Measurements from ENCODE around the gene PPFIA4. TPM values are rescaled to one million over a fixed set of nuclear protein-coding genes. Genes with fewer than 3 reads are reported as not detected.

PPFIA4 gene
- total and polyA plus RNA-seq, 9 of the 15 experiments (the other 6 are each of a cell fraction or from before 2014, with no cell fraction given): 0.07 to 12.0 (median 0.70) TPM

- Histone ChIP-seq H3K4me1 (replicated peaks in 1 of 2; ENCODE audit: control insufficient read depth in 2 of 2, insufficient read depth in 2 of 2, low read length in 2 of 2) (peaks cover 0 to 24% of the 10 kb centered on the region in 2 experiments; a peak in 3 of 5 replicates), H4K20me1 (replicated peaks; ENCODE audit: control insufficient read depth, insufficient read depth, low read length) (peaks cover 25% of the 10 kb centered on the region), H2AFZ (ENCODE audit: low read depth, low read length) (no peak overlapping the region), H3K9me3 (replicated peaks; ENCODE audit: control insufficient read depth, insufficient read depth, low read depth, low read length) (no peaks in the 10 kb centered on the region), H3K79me2 (ENCODE audit: control insufficient read depth, insufficient read depth, low read length) (no peaks in the 10 kb centered on the region), H3K27me3 (ENCODE audit: control insufficient read depth in 2 of 2, insufficient read depth in 2 of 2, low read length in 2 of 2) (peaks cover 81 to 95% of the 10 kb centered on the region in 2 experiments), H3K27ac (ENCODE audit: extremely low read depth, low read depth, low read length) (no peak overlapping the region), H3K9ac (ENCODE audit: insufficient read depth in 1 of 2, low read depth in 2 of 2, low read length in 2 of 2) (peak overlapping the region in 1 of 2 experiments; percentile 12; a peak in 1 of 4 replicates), H3K4me2 (ENCODE audit: insufficient read depth, low read length) (no peak overlapping the region), H3K36me3 (ENCODE audit: control insufficient read depth, insufficient read depth, low read length) (no peaks in the 10 kb centered on the region), H3K4me3 (no peak overlapping the region), H3K9me1 (ENCODE audit: control insufficient read depth, insufficient read depth, low read length) (peaks cover 2% of the 10 kb centered on the region)
- no peak for ATAC-seq
- ChIA-PET POLR2A (interaction anchor here (1.2 kb wide), 1 partner anchor 13 kb away, joined by 4 read pairs; no protein-coding TSS in a partner anchor), CTCF (ENCODE audit: low intra/inter-chr PET ratio) (no interaction called here)
- TF ChIP-seq ZNF584 (CRISPR knock-in tag; IDR thresholded peaks at IDR 0.05; ENCODE audit: low read depth): no peak
- TF ChIP-seq MAX (CRISPR knock-in tag; IDR thresholded peaks at IDR 0.05): 0 out of 2 replicates have a peak, but pooled peaks have one; percentile 6
- no peak for TF ChIP-seq SRSF9 (IDR thresholded peaks at IDR 0.05; ENCODE audit: borderline replicate concordance, low read depth, low read length)
- in situ Hi-C loops (cut with MboI): no loop called here
- FAIRE-seq: no peak
- no TSS peak for BruUV-seq (replicated peaks)
- DNase-seq (ENCODE audit: extremely low read depth in 1 of 4, low spot score in 3 of 4): no peak
- intact Hi-C loops (cut with micrococcal nuclease): no loop called here
- 2% methylated on average over 11 of the region's 11 CpGs for WGBS (ENCODE audit: insufficient coverage, low coverage, missing lambda C conversion rate)
These were observed 21.8 kb downstream of the PPFIA4 start for GRCh38 chr1:203048086-203048485.

GRCh38 chr1:203048555-203049051 lies 22.3 kb downstream of the PPFIA4 start:
- Histone ChIP-seq H3K36me3 (ENCODE audit: control insufficient read depth, insufficient read depth, low read length) (no peaks in the 10 kb centered on the region), H3K4me3 (no peak overlapping the region), H3K4me1 (replicated peaks in 1 of 2; ENCODE audit: control insufficient read depth in 2 of 2, insufficient read depth in 2 of 2, low read length in 2 of 2) (peaks cover 0 to 24% of the 10 kb centered on the region in 2 experiments; a peak in 3 of 5 replicates), H3K79me2 (ENCODE audit: control insufficient read depth, insufficient read depth, low read length) (no peaks in the 10 kb centered on the region), H3K9me3 (replicated peaks; ENCODE audit: control insufficient read depth, insufficient read depth, low read depth, low read length) (no peaks in the 10 kb centered on the region), H4K20me1 (replicated peaks; ENCODE audit: control insufficient read depth, insufficient read depth, low read length) (peaks cover 21% of the 10 kb centered on the region), H3K9ac (ENCODE audit: insufficient read depth in 1 of 2, low read depth in 2 of 2, low read length in 2 of 2) (no peak overlapping the region), H3K9me1 (ENCODE audit: control insufficient read depth, insufficient read depth, low read length) (peaks cover 2% of the 10 kb centered on the region), H3K27ac (ENCODE audit: extremely low read depth, low read depth, low read length) (no peak overlapping the region), H3K4me2 (ENCODE audit: insufficient read depth, low read length) (no peak overlapping the region), H2AFZ (ENCODE audit: low read depth, low read length) (no peak overlapping the region), H3K27me3 (ENCODE audit: control insufficient read depth in 2 of 2, insufficient read depth in 2 of 2, low read length in 2 of 2) (peaks cover 79 to 94% of the 10 kb centered on the region in 2 experiments)
- no TSS peak for BruUV-seq (replicated peaks)
- in situ Hi-C loops (cut with MboI): no loop called here
- WGBS (ENCODE audit: insufficient coverage, low coverage, missing lambda C conversion rate): 9% methylated on average over 19 of the region's 23 CpGs
- DNase-seq (ENCODE audit: extremely low read depth in 1 of 4, low spot score in 3 of 4): peak; percentile 60 to 83 (median 78)
- peak; percentile 79 for FAIRE-seq
- peak; percentile 95 for ATAC-seq
- intact Hi-C loops (cut with micrococcal nuclease): no loop called here
- CTCF ChIA-PET (ENCODE audit: low intra/inter-chr PET ratio): no interaction called here
- POLR2A ChIA-PET: interaction anchor here (1.2 kb wide), 1 partner anchor 13 kb away, joined by 4 read pairs; no protein-coding TSS in a partner anchor
- TF ChIP-seq CREM (IDR thresholded peaks at IDR 0.05; ENCODE audit: low read depth): 0 out of 2 replicates have a peak, but pooled peaks have one; percentile 19
- TF ChIP-seq CTCF (IDR thresholded peaks at IDR 0.05 in 2 of 3, conservative IDR thresholded peaks at IDR 0.05 in 1 of 3; ENCODE audit: insufficient read depth in 2 of 3, low read depth in 1 of 3, low read length in 3 of 3): peak; percentile 22 to 44 (median 42); a peak in 3 of 6 replicates
- TF ChIP-seq TFAP4 (CRISPR knock-in tag; IDR thresholded peaks at IDR 0.05; ENCODE audit: borderline replicate concordance): peak; percentile 29; the same call in 1 of the 2 replicates
- TF ChIP-seq BRCA1 (IDR thresholded peaks at IDR 0.05): no peak
- TF ChIP-seq BRCA1 (CRISPR knock-in tag; IDR thresholded peaks at IDR 0.05): no peak
- TF ChIP-seq ZBTB5 (IDR thresholded peaks at IDR 0.05): no peak
- TF ChIP-seq SP1 (CRISPR knock-in tag; IDR thresholded peaks at IDR 0.05): no peak
